Osteocyte (in vitro differentiated cells): ENCODE data around the gene DHRS1. TPM values are rescaled to one million over a fixed set of nuclear protein-coding genes. Genes with fewer than 3 reads are reported as not detected.

Experiments
- DNase-seq: peaks from one replicate; pipeline ENCODE4 v3.0.0; 2021; ENCODE audit warnings: mixed read lengths; ENCODE audit not compliant: unreplicated experiment; ENCODE audit errors: extremely low spot score
- H3K27ac Mint-ChIP-seq: one replicate; pipeline ENCODE4 v1.8.0; 2021; ENCODE audit warnings: mild to moderate bottlenecking, mixed read lengths; ENCODE audit not compliant: unreplicated experiment
- H3K27me3 Mint-ChIP-seq: one replicate; pipeline ENCODE4 v1.8.0; 2021; ENCODE audit warnings: mixed read lengths; ENCODE audit not compliant: unreplicated experiment
- H3K36me3 Mint-ChIP-seq: one replicate; pipeline ENCODE4 v1.8.0; 2021; ENCODE audit warnings: mixed read lengths; ENCODE audit not compliant: unreplicated experiment
- H3K4me1 Mint-ChIP-seq: one replicate; pipeline ENCODE4 v1.8.0; 2021; ENCODE audit warnings: mixed read lengths; ENCODE audit not compliant: unreplicated experiment
- H3K4me3 Mint-ChIP-seq: one replicate; pipeline ENCODE4 v1.8.0; 2021; ENCODE audit warnings: mild to moderate bottlenecking, moderate library complexity, mixed read lengths; ENCODE audit not compliant: unreplicated experiment
- H3K9me3 Mint-ChIP-seq: one replicate; pipeline ENCODE4 v1.8.0; 2021; ENCODE audit warnings: mixed read lengths; ENCODE audit not compliant: unreplicated experiment
- CTCF ChIP-seq: fragments of 200-600 bp; sonication (generic); IDR thresholded peaks from 2 replicates; pipeline ENCODE4 v1.5.0; 2021; ENCODE audit warnings: antibody characterized with exemption, mild to moderate bottlenecking, moderate library complexity
- total RNA-seq: library from RNA; stranded (reverse); gene quantifications from 2 replicates; pipeline ENCODE4 v1.2.1, GENCODE V29; 2021

The DHRS1 gene
- total RNA-seq, 1 donor from 2014 or later = 27.0 TPM

GRCh38 chr14:24296341-24297157 lies 3.0 kb downstream of the DHRS1 start:
- no peaks in the 10 kb centered on the region for H3K27me3 Mint-ChIP-seq
- no peaks in the 10 kb centered on the region for H3K9me3 Mint-ChIP-seq
- peak; percentile 88 for DNase-seq
- no peak overlapping the region for H3K4me3 Mint-ChIP-seq
- peak; percentile 85 for TF ChIP-seq CTCF
- peak overlapping the region; percentile 79 for H3K27ac Mint-ChIP-seq
- H3K4me1 Mint-ChIP-seq = peaks cover 31% of the 10 kb centered on the region
- H3K36me3 Mint-ChIP-seq = peaks cover 12% of the 10 kb centered on the region

- no peak for DNase-seq
- no peaks in the 10 kb centered on the region for H3K9me3 Mint-ChIP-seq
- H3K27ac Mint-ChIP-seq = no peak overlapping the region
- H3K4me1 Mint-ChIP-seq = peaks cover 15% of the 10 kb centered on the region
- H3K36me3 Mint-ChIP-seq = peaks cover 20% of the 10 kb centered on the region
- TF ChIP-seq CTCF = no peak
- no peaks in the 10 kb centered on the region for H3K27me3 Mint-ChIP-seq
- no peak overlapping the region for H3K4me3 Mint-ChIP-seq
Observed at GRCh38 chr14:24293525-24293924, 6.1 kb downstream of the DHRS1 start.

- TF ChIP-seq CTCF = no peak
- H3K9me3 Mint-ChIP-seq = no peaks in the 10 kb centered on the region
- H3K27me3 Mint-ChIP-seq = no peaks in the 10 kb centered on the region
- no peak overlapping the region for H3K4me3 Mint-ChIP-seq
- DNase-seq = no peak
- H3K36me3 Mint-ChIP-seq = peaks cover 20% of the 10 kb centered on the region
- H3K27ac Mint-ChIP-seq = no peak overlapping the region
- peaks cover 9% of the 10 kb centered on the region for H3K4me1 Mint-ChIP-seq
Observed at GRCh38 chr14:24292118-24292807, 7.3 kb downstream of the DHRS1 start.

DNA sequence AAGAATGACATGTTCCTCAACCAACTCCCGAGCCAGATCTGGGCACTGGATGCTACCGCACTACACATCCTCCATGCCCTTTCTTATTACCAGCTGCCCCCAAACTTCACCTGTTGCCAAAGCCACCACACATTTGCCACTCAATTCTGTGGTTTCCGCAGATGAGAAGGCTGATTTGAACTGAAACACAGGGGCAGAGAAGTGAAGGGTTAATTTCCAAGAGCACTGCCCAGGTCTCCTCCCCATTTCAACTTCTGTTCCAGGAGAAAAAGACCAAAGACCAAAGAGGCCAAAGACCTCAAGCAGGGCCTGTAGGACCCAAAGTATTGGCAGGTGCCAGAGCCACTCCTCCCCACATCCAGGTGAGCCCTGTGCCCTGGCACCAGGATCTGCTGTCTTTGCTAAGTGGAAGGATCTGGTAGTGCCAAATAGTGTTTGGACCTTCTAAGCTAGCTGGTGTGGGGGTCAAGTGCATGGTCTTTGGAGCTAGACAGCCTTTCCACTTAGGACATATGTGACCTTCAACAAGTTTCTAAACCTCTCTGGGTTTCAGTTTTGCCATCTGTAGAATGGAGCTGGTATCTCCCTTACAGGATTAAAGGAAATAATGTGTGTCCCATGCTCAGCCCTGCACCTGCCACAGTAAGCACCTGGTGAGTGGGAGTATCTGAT lies 8.0 kb downstream of the DHRS1 start:
- H3K27me3 Mint-ChIP-seq = no peaks in the 10 kb centered on the region
- TF ChIP-seq CTCF = no peak
- H3K4me1 Mint-ChIP-seq = peaks cover 4% of the 10 kb centered on the region
- no peak overlapping the region for H3K4me3 Mint-ChIP-seq
- H3K9me3 Mint-ChIP-seq = no peaks in the 10 kb centered on the region
- no peak for DNase-seq
- H3K27ac Mint-ChIP-seq = no peak overlapping the region
- peaks cover 20% of the 10 kb centered on the region for H3K36me3 Mint-ChIP-seq

GRCh38 chr14:24290746-24291145 lies 8.8 kb downstream of the DHRS1 start:
- no peak for DNase-seq
- Mint-ChIP-seq H3K27me3 (no peaks in the 10 kb centered on the region), H3K4me3 (no peak overlapping the region), H3K27ac (no peak overlapping the region), H3K4me1 (peaks cover 1% of the 10 kb centered on the region), H3K36me3 (peaks cover 18% of the 10 kb centered on the region), H3K9me3 (no peaks in the 10 kb centered on the region)
- TF ChIP-seq CTCF = no peak
